Dermis microvascular lymphatic vessel endothelial cell (primary cell): ENCODE results near the gene ZNF662. TPM values are rescaled to one million over a fixed set of nuclear protein-coding genes. Genes with fewer than 3 reads are reported as not detected.

Source experiments
- DNase-seq, 2 donors: peaks; one replicate each; pipeline versions ENCODE4 v3.0.0 to v3.0.0-alpha.2; 2010; ENCODE audit warnings: low read depth in 2 of 2
- total RNA-seq: library from RNA; depleted of rRNA; stranded (reverse); fragments of >200 nt; gene quantifications from 2 replicates; pipeline ENCODE4 v1.2.1, GENCODE V29; 2014

ZNF662 gene
- total RNA-seq, 1 donor from 2014 or later, result 1.0 TPM

- no peak for DNase-seq
Observed at GRCh38 chr3:42886294-42886822, 19.6 kb upstream of the ZNF662 start.

DNA sequence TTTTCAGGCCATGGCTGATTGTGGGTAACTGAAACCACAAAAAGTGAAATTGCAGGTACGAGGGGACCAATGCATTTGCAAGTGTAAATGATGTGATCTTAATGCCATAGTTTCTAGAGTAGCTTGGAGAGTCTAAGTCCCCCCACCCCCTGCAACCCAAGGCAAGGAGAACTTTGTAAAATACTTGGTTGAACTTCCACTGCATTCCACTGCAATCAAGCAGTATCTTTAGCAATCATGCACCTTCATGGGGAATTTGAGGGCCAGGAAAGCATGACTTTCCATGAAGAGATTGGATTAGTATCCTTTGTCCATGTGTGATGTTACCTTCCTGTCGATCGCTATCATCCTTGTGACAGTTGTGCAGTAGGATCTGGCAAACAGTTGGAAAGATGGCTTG is 18.9 kb upstream of the ZNF662 start:
- no peak for DNase-seq

DNA sequence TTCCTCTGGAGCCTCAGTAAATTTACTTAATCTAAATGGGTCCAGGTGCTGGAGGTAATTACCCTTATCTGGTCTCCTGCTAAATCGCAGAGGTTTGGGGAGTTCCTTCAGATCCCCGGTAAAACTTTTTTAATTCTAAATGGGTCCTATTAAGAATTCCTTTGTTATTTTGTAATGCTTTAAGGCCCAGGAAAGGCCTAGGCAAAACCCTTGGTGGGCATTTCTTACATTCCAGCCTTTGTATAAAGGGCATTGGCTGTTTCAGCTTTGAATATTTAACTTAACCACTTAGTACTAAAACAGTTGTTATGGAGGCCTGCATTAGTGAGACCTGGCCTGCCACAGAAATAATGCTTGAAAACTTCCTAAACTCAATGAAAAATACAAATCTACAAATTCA is 14.9 kb upstream of the ZNF662 start:
- DNase-seq, result no peak

GRCh38 chr3:42892169-42892568 is 13.8 kb upstream of the ZNF662 start:
- no peak for DNase-seq

- DNase-seq, result no peak
Observed at GRCh38 chr3:42892807-42893206, 13.1 kb upstream of the ZNF662 start.

- DNase-seq, result no peak
Observed at GRCh38 chr3:42894698-42895579, 11.0 kb upstream of the ZNF662 start.

- DNase-seq, result no peak
Observed at GRCh38 chr3:42895580-42895868, 10.4 kb upstream of the ZNF662 start.

DNA sequence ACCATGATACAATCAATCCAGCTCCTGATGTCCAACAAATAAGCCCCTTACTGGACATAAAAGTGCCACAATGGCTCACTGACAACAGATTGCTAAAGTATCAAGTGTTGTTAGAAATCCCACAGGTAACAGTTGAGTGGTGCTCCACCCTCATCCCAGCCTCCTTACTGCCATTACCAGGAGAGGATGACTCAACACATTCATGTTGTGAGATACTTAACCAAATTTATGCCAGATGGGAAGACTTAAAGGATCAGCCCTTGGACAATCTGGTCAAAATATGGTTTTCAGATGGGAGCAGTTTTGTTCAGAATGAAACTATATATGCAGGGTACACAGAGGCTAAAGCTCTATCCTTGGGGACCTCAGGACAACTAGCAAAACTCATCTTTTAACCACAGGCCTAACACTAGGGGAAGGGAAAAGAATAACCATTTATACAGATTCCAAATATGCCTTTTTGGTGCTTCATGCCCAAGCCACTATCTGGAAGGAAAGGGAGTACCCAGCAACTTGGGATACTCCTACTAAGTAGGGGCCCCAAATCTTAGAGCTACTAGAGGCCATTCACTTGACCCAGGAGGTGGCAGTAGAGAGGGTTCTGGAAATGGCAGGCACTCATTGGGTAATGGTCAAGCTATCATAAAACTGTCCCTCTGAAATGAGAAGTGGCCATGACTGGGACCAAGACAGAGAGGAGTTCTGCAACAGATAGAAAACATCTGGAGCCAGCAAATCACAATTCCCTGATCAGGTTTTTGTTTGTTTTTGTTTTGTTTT is 6.9 kb upstream of the ZNF662 start:
- DNase-seq, result no peak

GRCh38 chr3:42900226-42901072 is 5.5 kb upstream of the ZNF662 start:
- no peak for DNase-seq

DNA sequence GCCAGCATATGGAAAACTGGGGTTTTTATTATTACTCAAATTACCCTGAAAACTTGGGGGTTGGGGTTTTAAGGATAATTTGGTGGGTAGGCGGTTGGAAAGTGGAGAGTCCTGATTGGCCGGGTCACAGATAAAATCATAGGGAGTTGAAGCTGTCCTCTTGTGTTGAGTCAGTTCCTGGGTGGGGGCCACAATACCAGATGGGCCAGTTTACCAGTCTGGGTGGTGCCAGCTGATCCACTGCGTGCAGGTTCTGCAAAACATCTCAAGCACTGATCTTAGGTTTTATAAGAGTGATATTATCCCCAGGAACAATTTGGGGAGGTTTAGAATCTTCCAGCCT is 4.9 kb upstream of the ZNF662 start:
- DNase-seq, result no peak

GRCh38 chr3:42902257-42902656 is 3.7 kb upstream of the ZNF662 start:
- DNase-seq, result no peak

GRCh38 chr3:42904076-42904475 is 1.9 kb upstream of the ZNF662 start:
- no peak for DNase-seq

DNA sequence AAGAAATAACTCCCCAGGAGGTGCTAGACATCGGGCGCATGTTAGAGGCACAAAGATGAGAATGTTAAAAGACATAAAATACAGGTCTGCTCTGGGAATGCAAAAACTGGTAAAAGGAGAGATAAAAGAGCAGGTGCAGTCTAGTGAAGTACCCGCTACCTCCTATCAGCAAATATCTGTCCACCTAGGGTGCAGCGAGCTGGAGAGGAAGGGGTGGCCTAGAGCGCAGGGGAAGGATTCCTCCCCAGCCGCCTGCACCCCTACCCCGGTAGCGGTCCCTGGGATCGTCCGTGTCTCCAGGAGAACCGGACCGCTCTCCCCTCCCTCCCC is 237 bp upstream of the ZNF662 start:
- no peak for DNase-seq

- no peak for DNase-seq
Observed at GRCh38 chr3:42906848-42907183, 874 bp downstream of the ZNF662 start.

GRCh38 chr3:42908675-42909074 is 2.7 kb downstream of the ZNF662 start:
- no peak for DNase-seq

DNA sequence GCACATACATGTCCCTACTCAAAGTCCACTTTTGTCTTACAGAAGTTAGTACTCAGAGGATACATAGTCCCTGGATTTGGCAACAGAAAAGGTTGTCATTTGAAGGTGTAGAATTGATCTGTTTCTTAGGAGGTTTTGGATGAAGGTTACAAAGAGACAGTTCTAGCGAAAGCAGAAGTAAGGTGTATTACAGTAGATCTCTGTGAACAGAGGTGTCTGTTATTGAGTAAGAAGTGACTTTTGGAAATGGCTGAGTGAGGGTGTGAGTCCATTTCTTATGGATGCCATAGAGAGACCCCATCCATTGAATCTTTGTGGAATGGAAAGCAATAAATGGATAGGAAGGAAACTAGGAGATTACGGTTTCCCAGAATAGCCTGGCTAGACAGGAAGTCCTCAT is 5.6 kb downstream of the ZNF662 start:
- no peak for DNase-seq

- no peak for DNase-seq
Observed at GRCh38 chr3:42914771-42915515, 9.0 kb downstream of the ZNF662 start.

- DNase-seq, result no peak
Observed at GRCh38 chr3:42923606-42924005, 17.7 kb downstream of the ZNF662 start.

DNA sequence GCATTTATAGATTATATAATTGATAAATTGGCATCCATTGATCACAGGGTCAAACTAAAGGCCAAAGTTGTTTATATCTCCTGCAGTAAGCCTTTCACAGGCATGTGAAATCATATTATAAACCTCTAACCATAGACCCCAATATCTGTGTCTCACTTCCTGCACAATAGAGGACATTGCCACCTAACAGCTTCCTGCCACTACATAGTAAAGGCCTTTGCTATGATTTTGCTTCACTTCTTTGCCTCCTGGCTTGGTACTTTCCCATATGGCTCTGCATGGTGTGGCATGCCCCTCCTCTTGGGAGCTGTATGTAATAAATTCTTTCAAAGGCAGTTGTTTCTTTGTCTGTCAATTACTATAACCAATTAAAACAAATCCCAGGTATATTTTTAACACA is 20.4 kb downstream of the ZNF662 start:
- no peak for DNase-seq

GRCh38 chr3:42934111-42934510 is 28.2 kb downstream of the ZNF662 start:
- DNase-seq, result no peak

GRCh38 chr3:42934910-42935309 is 29.0 kb downstream of the ZNF662 start:
- no peak for DNase-seq

- DNase-seq, result no peak
Observed at GRCh38 chr3:42935472-42935871, 29.5 kb downstream of the ZNF662 start.
